Measurements from ENCODE around the gene B9D2.

DNA sequence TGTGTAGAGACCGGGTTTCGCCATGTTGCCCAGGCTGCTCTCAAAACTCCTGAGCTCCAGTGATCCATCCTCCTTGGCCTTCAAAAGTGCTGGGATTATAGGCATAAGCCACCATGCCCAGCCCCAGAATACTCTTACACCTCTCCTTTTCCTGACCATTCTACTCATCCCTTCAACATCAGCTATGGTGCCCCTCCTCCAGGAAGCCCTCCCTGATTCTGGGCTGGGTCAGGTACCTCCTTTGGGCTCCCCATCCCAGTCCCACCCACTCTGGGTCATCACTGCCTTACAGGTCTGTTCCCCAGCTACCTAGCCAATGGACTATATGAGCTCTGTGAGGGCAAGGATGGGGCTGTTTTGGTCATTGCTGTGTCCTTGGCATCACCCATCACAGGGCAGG lies 19.8 kb downstream of the B9D2 start:
- TF ChIP-seq, protein P1, sequence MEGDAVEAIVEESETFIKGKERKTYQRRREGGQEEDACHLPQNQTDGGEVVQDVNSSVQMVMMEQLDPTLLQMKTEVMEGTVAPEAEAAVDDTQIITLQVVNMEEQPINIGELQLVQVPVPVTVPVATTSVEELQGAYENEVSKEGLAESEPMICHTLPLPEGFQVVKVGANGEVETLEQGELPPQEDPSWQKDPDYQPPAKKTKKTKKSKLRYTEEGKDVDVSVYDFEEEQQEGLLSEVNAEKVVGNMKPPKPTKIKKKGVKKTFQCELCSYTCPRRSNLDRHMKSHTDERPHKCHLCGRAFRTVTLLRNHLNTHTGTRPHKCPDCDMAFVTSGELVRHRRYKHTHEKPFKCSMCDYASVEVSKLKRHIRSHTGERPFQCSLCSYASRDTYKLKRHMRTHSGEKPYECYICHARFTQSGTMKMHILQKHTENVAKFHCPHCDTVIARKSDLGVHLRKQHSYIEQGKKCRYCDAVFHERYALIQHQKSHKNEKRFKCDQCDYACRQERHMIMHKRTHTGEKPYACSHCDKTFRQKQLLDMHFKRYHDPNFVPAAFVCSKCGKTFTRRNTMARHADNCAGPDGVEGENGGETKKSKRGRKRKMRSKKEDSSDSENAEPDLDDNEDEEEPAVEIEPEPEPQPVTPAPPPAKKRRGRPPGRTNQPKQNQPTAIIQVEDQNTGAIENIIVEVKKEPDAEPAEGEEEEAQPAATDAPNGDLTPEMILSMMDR (IDR thresholded peaks at IDR 0.05), result no peak
- no peak for TF ChIP-seq EZH2phosphoT487 (IDR thresholded peaks at IDR 0.05)

All from neural progenitor cell (in vitro differentiated cells).